Right ventricle myocardium superior (tissue), 1 donor: Measurements from ENCODE around the gene LRG1. TPM values are rescaled to one million over a fixed set of nuclear protein-coding genes. Genes with fewer than 3 reads are reported as not detected.
"Not testable (repeated sequence)": the region's sequence is repeated elsewhere in the genome, so short reads cannot be mapped to it uniquely, and the experiment has no call there.

Experiments used
- ATAC-seq: fragments of 200-7000 bp; cut with Tn5 transposase; one replicate; pipeline ENCODE4 v1.9.1; 2020; ENCODE audit warnings: mild to moderate bottlenecking; ENCODE audit not compliant: poor library complexity
- DNase-seq: peaks from one replicate; pipeline ENCODE4 v3.0.0-alpha.2; 2020
- intact Hi-C: fragments of 100-400 bp; cut with DNase I; formaldehyde crosslinking; loops from one replicate; pipeline ENCODE4 v1.11.2; 2022
- total RNA-seq: library from RNA; stranded (reverse); fragmentation: NEBNext Ultra II Directional; extraction: Animal tissue kit (Norgen Biotek cat#: 25700); gene quantifications from one replicate; pipeline ENCODE4 v1.2.1, GENCODE V29; 2021
- donor health status: DM: no; HTN: yes; CAD: no; lungs with severe emphysema.

Gene LRG1
- total RNA-seq, 1 donor from 2014 or later = 0.22 TPM

GRCh38 chr19:4534836-4535658 lies 4.8 kb downstream of the LRG1 start, which contains the start of gene PLIN5:
Gene PLIN5, minus strand, starts transcription at chr19:4535224. Its CDS starts 1,150 bp downstream, at chr19:4534074.
- intact Hi-C loops = no loop called here
- DNase-seq = peak; percentile 89
- ATAC-seq = peak; percentile 89

GRCh38 chr19:4533835-4534424 lies 5.9 kb downstream of the LRG1 start:
- intact Hi-C loops = no loop called here
- no peak for ATAC-seq
- DNase-seq = no peak

GRCh38 chr19:4533334-4533733 lies 6.5 kb downstream of the LRG1 start:
- no peak for ATAC-seq

GRCh38 chr19:4531562-4532165 lies 8.2 kb downstream of the LRG1 start:
- no peak for ATAC-seq
- intact Hi-C loops = no loop called here

More at GRCh38 chr19:4533334-4533733, 6.5 kb downstream of the LRG1 start:
- DNase-seq = no peak
- intact Hi-C loops = no loop called here

GRCh38 chr19:4529924-4530522 lies 9.8 kb downstream of the LRG1 start:
- no peak for ATAC-seq
- intact Hi-C loops = no loop called here
- DNase-seq = no peak

More at GRCh38 chr19:4531562-4532165, 8.2 kb downstream of the LRG1 start:
- DNase-seq = no peak

- ATAC-seq (no peak), DNase-seq (no peak)
- intact Hi-C loops = no loop called here
Observed at GRCh38 chr19:4528843-4529242, 11.0 kb downstream of the LRG1 start.

GRCh38 chr19:4527377-4527776 lies 12.5 kb downstream of the LRG1 start:
- ATAC-seq, DNase-seq, intact Hi-C loops: not testable (repeated sequence)

GRCh38 chr19:4525563-4526002 lies 14.3 kb downstream of the LRG1 start:
- ATAC-seq = no peak
- no peak for DNase-seq
- intact Hi-C loops = no loop called here

GRCh38 chr19:4524808-4525562 lies 14.9 kb downstream of the LRG1 start:
- ATAC-seq = peak; percentile 48
- intact Hi-C loops = no loop called here
- peak; percentile 74 for DNase-seq

GRCh38 chr19:4523306-4524110 lies 16.3 kb downstream of the LRG1 start:
- peak; percentile 76 for DNase-seq
- intact Hi-C loops = no loop called here
- ATAC-seq = no peak

GRCh38 chr19:4522291-4523002 lies 17.4 kb downstream of the LRG1 start:
- ATAC-seq (no peak), DNase-seq (no peak)
- intact Hi-C loops = no loop called here

- no peak for DNase-seq
- ATAC-seq = no peak
- intact Hi-C loops = no loop called here
Observed at GRCh38 chr19:4521888-4522242, 18.0 kb downstream of the LRG1 start.

- DNase-seq = peak; percentile 44
- intact Hi-C loops = no loop called here
- ATAC-seq = no peak
Observed at GRCh38 chr19:4521170-4521887, 18.5 kb downstream of the LRG1 start.

GRCh38 chr19:4519521-4520277 lies 20.1 kb downstream of the LRG1 start:
- DNase-seq = peak; percentile 73
- peak; percentile 73 for ATAC-seq
- intact Hi-C loops = no loop called here

- intact Hi-C loops = no loop called here
- ATAC-seq = no peak
- DNase-seq = no peak
Observed at GRCh38 chr19:4519172-4519496, 20.7 kb downstream of the LRG1 start.
